Fibroblast of mammary gland (primary cell): ENCODE results near the gene KCNK13.
"Not testable (repeated sequence)": the region's sequence is repeated elsewhere in the genome, so short reads cannot be mapped to it uniquely, and the experiment has no call there.

ENCODE experiments used
- DNase-seq: peaks from one replicate; pipeline ENCODE4 v3.0.0-alpha.2; 2010; ENCODE audit warnings: low read depth
- H3K4me3 ChIP-seq: 2 replicates; pipeline ENCODE4 v1.5.1; 2011; ENCODE audit warnings: low read depth, mild to moderate bottlenecking, low read length, moderate library complexity; ENCODE audit not compliant: control insufficient read depth
- TF ChIP-seq, protein P1 (sequence below): conservative IDR thresholded peaks from 2 replicates; pipeline ENCODE4 v1.5.1; 2011; ENCODE audit warnings: low read depth, low read length, inconsistent platforms; ENCODE audit not compliant: control insufficient read depth, insufficient read depth

Gene KCNK13

GRCh38 chr14:90061685-90062126, at the start of gene KCNK13:
KCNK13 (plus strand) TSS chr14:90061994; CDS start chr14:90062206, 212 bp downstream.
- TF ChIP-seq, protein P1, sequence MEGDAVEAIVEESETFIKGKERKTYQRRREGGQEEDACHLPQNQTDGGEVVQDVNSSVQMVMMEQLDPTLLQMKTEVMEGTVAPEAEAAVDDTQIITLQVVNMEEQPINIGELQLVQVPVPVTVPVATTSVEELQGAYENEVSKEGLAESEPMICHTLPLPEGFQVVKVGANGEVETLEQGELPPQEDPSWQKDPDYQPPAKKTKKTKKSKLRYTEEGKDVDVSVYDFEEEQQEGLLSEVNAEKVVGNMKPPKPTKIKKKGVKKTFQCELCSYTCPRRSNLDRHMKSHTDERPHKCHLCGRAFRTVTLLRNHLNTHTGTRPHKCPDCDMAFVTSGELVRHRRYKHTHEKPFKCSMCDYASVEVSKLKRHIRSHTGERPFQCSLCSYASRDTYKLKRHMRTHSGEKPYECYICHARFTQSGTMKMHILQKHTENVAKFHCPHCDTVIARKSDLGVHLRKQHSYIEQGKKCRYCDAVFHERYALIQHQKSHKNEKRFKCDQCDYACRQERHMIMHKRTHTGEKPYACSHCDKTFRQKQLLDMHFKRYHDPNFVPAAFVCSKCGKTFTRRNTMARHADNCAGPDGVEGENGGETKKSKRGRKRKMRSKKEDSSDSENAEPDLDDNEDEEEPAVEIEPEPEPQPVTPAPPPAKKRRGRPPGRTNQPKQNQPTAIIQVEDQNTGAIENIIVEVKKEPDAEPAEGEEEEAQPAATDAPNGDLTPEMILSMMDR, result no peak
- DNase-seq, result no peak
- no peak within 1 kb of the TSS for H3K4me3 ChIP-seq

GRCh38 chr14:90017371-90017770, 44.4 kb upstream of the KCNK13 start:
- TF ChIP-seq, protein P1, result no peak
- no peak overlapping the region for H3K4me3 ChIP-seq
- no peak for DNase-seq

DNA sequence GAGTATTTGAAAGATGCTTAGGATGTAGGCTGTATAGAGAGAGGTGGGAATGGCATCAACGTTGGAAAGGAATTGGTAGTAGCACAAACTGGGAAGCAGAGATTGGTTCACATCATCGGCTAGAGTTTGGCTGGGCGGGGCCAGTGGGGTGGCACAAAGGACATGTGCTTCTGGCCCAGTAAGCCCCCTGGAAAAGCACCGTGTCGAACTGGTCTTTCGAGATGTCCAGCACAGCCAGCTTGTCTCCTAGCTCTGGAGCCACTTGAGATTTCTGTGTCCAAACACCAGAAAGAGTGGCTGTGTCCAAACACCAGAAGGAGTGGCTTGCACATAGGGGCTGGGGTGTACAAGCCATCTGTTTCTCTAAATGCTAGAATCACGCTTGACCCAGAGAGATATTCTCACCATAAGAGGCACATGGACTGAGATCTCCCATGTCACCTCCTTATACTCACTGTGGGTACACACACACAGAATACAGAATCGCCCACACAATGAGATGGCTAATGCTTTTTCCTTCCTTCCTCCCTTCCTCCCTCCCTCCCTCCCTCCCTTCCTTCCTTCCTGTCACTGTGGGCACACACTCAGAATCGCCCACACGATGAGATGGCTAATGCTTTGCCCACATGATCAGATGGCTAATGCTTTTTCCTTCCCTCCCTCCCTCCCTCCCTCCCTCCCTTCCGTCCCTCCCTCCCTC, 41.8 kb upstream of the KCNK13 start:
- no peak overlapping the region for H3K4me3 ChIP-seq
- DNase-seq, result peak; percentile 20
- TF ChIP-seq, protein P1, result no peak

GRCh38 chr14:90023176-90023896, 38.5 kb upstream of the KCNK13 start:
- TF ChIP-seq, protein P1, result no peak
- no peak overlapping the region for H3K4me3 ChIP-seq
- peak; percentile 8 for DNase-seq

GRCh38 chr14:90024910-90025309, 36.9 kb upstream of the KCNK13 start:
- TF ChIP-seq, protein P1, result no peak
- no peak overlapping the region for H3K4me3 ChIP-seq
- no peak for DNase-seq

DNA sequence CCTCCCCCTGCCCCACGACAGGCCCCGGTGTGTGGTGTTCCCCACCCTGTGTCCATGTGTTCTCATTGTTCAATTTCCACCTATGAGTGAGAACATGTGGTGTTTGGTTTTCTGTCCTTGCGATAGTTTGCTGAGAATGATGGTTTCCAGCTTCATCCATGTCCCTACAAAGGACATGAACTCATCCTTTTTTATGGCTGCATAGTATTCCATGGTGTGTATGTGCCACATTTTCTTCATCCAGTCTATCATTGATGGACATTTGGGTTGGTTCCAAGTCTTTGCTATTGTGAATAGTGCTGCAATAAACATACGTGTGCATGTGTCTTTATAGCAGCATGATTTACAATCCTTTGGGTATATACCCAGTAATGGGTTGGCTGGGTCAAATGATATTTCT, 35.2 kb upstream of the KCNK13 start:
- DNase-seq, H3K4me3 ChIP-seq: not testable (repeated sequence)

DNA sequence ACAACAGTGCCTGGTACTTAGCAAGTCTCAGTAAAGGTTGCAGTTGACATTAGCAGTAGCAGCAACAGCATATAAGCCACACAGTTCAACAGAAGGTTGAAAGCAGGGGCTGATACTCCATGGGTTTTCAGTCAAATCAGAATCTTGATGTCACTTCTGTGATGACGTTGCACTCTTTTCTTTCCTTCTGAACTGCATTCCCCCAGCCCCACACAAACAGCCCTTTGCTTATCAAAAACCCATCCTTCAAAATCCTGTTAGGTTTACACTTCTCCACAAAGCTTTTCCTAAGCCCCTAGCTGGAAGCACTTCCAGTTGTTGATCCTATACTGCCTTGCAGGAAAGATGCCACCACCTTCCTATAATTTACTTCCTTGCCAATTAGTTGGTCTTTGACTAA, 34.0 kb upstream of the KCNK13 start:
- no peak overlapping the region for H3K4me3 ChIP-seq
- no peak for DNase-seq
- TF ChIP-seq, protein P1, result no peak
